NCI-H524 (cell line): ENCODE data around the gene EFHC2.
"Not testable (repeated sequence)": the region's sequence is repeated elsewhere in the genome, so short reads cannot be mapped to it uniquely, and the experiment has no call there.

Experiments
- DNase-seq, 2 experiments: peaks; one replicate each; lab custom pipeline; 2025; lab: John Stamatoyannopoulos, UW

EFHC2 gene

DNA sequence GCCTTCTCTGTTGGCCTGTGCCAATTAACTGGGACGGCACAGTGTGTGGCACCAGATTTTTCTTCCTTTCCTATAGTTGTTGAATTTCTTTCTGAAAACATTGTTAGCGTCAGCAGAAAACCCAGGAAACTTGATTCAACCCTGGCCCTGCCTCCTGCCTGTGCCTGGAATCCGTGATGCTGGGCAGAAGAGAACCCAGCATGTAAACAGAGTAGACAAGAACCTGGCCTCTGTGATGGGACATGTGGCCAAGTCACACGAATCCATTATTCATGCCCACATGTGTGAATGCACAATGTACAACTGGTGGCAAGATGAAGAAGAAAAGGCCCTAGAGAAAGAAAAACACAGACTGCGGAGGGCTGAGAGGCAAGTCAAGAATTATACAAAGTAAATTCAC, 111.4 kb downstream of the EFHC2 start:
- DNase-seq: no peak

DNA sequence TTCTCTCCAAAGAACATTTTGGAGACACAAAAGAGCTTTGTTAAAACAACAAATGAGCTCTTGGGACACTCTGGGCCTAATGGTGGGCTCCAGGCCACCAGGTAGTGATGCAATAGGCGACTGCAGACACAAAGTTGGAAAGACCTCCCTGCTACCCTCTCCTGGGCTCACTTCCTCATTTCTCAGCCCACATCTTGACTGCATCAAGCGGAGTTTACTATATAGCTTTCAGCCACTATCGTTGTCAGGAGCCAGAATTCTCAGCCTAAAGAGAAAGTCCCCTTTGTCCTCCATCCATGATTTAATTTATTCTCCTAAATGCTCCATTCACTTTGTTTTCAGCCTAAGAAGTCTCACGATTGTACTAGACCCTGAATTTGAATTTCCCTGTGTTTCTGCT, 114.9 kb downstream of the EFHC2 start:
- DNase-seq: no peak

GRCh38 chrX:44227991-44228390, 115.5 kb downstream of the EFHC2 start:
- no peak for DNase-seq

DNA sequence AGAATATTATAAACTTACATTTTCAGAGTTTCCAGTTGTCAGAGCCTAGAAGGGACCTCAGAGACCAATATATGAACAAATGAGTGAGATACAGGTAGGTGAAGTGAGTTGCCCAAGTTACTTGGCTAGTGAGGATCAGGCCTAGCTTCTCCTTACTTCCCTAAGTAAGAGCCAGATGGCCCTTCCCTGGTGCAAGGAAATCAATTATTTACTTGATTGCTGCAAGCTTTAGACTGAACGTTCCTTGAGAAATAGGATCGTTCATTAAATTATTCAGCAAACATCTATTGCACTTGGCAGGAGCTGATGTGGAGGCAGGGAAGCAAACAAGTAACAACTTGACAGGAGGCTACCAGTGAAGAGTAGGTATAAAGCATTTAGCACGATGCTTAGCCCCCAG, 117.8 kb downstream of the EFHC2 start:
- DNase-seq: no peak

DNA sequence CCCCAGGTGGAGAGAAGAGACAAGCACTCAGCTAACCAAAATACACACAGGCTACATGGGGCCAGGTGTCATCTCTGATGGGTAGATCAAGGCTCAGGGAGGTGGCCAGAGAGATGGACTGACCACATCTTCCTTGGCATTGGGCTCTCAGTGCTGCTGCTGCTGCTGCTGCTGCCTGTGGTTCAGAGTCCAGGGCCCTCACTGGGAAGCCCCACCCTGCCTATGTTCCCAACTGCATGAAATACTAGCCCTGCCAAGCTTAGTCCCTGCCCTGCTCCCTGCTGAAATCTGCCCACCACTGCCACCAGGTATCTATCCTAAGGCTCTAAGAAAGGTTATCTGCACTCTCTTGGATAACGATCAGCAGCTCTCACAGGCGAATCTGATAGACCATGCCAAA, 118.7 kb downstream of the EFHC2 start:
- DNase-seq: no peak

DNA sequence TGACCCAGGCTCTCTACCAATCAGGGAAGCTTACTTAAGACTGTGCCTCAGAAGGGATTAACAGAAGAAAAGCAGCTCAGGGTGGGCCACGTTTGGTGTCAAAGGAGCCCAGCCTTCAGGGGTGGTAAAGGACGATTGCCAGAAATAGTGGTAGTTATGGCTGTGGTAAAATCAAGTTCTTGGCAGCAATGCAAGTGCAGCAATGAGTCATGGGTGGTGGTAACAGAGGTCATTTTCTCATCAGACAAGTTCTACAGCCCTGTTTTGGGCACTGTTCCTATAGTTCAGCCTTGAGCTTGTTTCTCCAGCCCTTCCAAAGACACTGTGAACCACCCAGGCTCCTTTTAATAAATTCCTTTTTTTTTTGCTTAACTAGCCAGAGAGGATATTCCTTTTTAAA, 120.3 kb downstream of the EFHC2 start:
- no peak for DNase-seq

DNA sequence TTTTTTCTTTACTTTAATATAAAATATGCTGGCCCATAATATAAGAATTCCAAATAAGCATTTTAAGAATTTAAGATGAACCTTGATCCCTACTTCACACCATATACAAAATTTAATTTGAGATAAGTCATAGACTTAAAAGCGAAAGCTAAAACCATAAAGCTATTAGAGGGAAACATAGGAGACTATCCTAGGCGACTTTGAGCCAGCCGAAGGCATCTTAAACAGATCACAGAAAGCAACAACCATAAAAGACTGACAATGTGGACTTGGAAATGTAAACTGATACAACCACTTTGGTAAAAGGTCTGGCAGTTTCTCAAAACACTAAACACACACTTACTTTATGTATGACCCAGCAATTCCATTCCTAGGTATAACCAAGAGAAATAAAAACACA, 125.0 kb downstream of the EFHC2 start:
- DNase-seq: no peak

- DNase-seq: no peak
Observed at GRCh38 chrX:44216171-44216570, 127.3 kb downstream of the EFHC2 start.

DNA sequence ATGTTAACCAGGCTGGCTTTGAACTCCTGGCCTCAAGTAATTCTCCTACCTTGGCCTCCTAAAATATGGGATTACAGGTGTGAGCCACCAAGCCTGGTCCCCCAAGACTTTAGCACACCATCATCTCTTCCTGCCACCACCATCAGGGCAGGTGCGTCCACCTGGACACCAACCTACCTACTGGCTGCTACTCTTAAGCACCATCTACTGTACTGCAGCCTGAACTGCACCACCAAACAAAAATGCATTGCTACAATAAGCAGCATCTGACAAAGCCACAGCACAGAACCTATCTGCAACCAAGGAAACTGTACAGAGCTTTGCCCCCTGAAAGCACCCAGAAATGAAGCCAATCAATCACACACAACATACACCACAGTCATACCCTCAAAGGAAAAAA, 139.7 kb downstream of the EFHC2 start:
- no peak for DNase-seq

DNA sequence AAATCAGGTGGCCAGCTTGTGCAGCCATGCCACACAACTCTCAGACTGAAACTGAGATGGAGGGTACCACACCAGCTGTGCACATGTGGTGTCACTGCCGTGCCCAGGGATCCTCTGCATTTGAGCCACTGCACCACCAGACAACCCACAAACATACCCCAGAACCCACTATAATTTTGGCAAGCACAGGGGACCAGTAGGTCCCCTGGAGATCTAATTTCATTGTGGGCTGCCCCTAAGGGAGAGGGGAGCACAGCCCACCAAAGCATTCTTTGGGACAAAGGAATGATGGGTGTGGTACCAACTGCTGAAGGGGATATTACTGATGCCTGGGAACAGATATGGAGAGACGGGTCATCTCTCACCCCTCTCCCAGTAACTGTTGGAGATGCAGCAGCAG, 140.9 kb downstream of the EFHC2 start:
- DNase-seq: no peak

DNA sequence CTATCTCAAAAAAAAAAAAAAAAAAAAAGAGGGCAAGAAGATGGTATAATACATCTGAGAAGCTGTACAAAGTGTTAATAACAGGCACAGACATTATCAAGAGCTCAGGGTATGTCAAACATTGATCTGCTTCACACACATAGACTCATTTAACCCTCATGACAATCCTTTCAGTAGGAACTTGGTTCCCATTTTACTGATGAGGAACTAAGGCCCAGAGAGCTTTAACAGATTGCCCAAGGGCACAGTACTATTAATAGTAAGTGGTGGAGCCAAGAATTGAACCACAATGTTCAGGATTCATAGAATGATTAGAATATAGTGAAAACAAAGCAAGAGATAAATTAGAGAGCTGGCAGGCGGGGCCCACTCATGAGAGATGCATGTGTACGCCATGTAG, 154.4 kb downstream of the EFHC2 start:
- DNase-seq: no peak

GRCh38 chrX:44187915-44188314, 155.6 kb downstream of the EFHC2 start:
- DNase-seq: not testable (repeated sequence)

DNA sequence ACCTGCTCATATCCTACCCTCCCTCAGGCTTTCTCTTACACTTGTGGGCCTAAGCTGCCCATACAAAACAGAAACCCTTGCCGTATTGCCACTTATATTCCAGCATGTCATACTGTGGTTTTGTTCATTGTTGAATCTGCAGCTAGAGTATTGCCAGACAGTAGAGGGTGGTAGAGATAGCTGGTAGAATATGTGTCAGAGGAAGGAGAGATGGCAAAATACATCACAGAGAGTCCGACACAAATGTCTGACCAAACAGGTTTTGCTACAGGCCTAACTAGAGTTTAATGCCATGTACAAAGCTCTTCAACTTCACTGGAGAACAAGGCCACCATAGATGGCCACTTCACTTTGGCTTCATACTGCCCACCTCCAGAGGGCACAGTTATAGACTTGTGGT, 160.1 kb downstream of the EFHC2 start:
- DNase-seq: no peak

DNA sequence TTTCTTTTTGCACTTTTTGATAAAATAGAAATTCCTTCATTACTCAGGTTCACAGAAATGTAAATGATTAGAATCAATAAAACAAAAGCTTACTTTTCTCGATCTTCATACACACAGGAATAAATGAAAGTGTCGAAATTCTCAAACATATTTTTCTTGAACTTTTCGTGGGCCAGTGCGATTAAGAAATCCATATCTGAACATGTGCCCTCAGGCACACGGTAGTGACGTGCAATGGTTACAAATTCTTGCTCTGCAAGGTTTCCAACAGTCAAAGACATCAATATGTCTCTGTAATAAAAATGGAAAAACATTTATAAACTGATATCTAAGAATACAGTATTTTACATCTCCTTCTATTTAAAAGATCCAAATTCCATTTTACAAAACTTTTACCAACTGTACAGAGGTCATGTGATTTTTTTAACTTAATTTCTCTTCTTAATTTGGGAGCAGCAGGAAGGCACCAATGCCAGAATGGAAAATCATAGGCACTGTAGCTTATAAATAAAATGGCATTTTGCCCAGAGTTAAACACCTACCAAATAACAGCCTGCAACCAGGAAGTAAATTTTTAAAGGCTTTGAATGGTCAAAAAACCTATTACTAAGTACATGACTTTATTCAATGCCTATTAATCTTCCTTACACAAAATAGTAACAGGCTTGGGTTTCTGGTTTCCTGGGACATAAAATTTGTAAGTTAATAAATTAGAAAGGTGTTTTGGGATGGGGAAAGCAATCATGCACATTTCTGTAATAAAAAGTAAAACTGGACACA, 165.0 kb downstream of the EFHC2 start:
- DNase-seq: no peak

GRCh38 chrX:44175455-44175854, 168.0 kb downstream of the EFHC2 start:
- DNase-seq: no peak

- no peak for DNase-seq
Observed at GRCh38 chrX:44174061-44174460, 169.4 kb downstream of the EFHC2 start.

GRCh38 chrX:44173219-44173618, 170.3 kb downstream of the EFHC2 start:
- DNase-seq: no peak

- DNase-seq: no peak
Observed at GRCh38 chrX:44167116-44167515, 176.4 kb downstream of the EFHC2 start.

- DNase-seq: no peak
Observed at GRCh38 chrX:44162964-44163475, 180.5 kb downstream of the EFHC2 start.

GRCh38 chrX:44157858-44158257, 185.6 kb downstream of the EFHC2 start:
- DNase-seq: no peak

DNA sequence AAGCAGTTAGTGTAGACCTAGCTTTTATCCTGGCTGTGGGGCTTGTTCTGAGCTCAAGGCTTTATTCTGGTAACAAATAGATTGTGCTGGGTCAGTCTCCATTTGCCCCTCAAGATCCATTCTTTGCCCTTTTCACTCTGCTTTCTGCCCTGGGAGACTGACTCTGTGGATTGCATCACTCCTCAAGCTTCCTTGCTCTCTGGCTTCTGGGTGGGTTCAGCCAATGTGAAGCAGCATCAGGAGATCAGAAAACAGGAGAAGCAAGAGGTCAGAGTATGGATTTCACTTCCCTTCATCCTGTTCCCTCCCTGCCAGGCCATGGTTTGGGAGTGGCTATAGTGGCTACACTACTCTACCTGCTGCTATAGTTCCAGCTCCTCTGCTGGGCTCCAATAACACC, 186.2 kb downstream of the EFHC2 start:
- no peak for DNase-seq

GRCh38 chrX:44156726-44157125, 186.7 kb downstream of the EFHC2 start:
- DNase-seq: no peak

GRCh38 chrX:44155126-44155525, 188.3 kb downstream of the EFHC2 start:
- peak; percentile 48 to 75 for DNase-seq

DNA sequence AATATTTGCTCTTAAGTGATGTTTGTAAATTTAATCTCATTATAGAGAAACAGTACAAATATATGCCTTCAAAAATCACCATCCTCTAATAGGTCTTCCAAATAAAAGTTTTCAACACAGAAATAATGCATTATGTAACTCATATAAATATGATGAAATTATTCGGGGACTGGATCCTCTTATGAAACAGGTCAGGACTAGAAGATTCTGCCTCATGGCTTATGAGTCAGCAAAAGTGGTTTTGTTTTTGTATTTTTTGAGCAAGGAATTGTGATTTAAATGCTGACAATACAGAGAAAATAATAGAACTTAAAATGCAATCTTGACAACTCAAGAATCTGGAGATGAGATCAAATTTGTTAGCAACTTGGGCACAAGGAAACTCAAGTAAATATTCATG, 190.6 kb downstream of the EFHC2 start:
- no peak for DNase-seq
